Liver (tissue), 3 donors: ENCODE data around the gene CHAD.

Source experiments
- EGR1 ChIP-seq, 2 donors: IDR thresholded peaks; 2 replicates each; pipeline ENCODE4 v1.6.1; 2016 to 2018; ENCODE audit warnings: antibody characterized with exemption in 2 of 2, low read depth in 2 of 2
- FOXA1 ChIP-seq: IDR thresholded peaks from 2 replicates; pipeline ENCODE4 v1.6.1; 2016; ENCODE audit warnings: antibody characterized with exemption
- GABPA ChIP-seq, 2 donors: IDR thresholded peaks in 1 of 2; conservative IDR thresholded peaks in 1 of 2; 2 replicates each; pipeline ENCODE4 v1.6.1; 2016; ENCODE audit warnings: antibody characterized with exemption in 2 of 2, mild to moderate bottlenecking in 1 of 2, moderate library complexity in 1 of 2
- TF ChIP-seq, protein P1 (sequence below): IDR thresholded peaks from 2 replicates; pipeline ENCODE4 v1.6.1; 2016; ENCODE audit warnings: antibody characterized with exemption
- TF ChIP-seq, protein P2 (sequence below): fragments of 150-350 bp; IDR thresholded peaks from 2 replicates; pipeline ENCODE4 v1.5.1; 2017; ENCODE audit warnings: improper control_type of control experiment, low read depth, low read length; ENCODE audit not compliant: missing input control
- TF ChIP-seq, protein P3 (sequence below): IDR thresholded peaks from 2 replicates; pipeline ENCODE4 v1.6.1; 2016; ENCODE audit warnings: antibody characterized with exemption
- TF ChIP-seq, protein P4 (sequence below): IDR thresholded peaks from 2 replicates; pipeline ENCODE4 v1.6.1; 2016; ENCODE audit warnings: antibody characterized with exemption, mild to moderate bottlenecking
- donor health status: healthy.
- donor health status: healthy.

DNA sequence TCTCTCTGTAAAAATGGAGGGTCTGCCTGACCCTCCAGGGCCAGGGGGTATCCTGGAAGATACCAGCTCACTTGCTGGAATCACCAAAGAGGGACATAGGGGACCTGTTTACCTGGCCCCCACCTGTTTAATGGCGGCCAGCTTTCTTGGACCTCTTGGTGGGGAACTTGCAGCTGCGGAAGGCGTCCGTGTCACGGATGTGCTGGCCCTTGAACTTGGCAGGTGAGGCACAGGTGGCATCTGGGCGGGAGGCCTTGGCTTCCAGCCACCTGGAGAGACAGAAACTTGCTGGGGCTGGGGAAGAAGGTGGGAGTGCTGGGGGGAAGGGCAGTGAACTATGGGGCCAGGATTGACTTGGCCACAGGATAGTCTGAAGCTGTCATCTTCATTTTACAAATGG lies 3.5 kb downstream of the CHAD start:
- TF ChIP-seq, protein P1, sequence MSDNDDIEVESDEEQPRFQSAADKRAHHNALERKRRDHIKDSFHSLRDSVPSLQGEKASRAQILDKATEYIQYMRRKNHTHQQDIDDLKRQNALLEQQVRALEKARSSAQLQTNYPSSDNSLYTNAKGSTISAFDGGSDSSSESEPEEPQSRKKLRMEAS, result no peak
- TF ChIP-seq, protein P2, sequence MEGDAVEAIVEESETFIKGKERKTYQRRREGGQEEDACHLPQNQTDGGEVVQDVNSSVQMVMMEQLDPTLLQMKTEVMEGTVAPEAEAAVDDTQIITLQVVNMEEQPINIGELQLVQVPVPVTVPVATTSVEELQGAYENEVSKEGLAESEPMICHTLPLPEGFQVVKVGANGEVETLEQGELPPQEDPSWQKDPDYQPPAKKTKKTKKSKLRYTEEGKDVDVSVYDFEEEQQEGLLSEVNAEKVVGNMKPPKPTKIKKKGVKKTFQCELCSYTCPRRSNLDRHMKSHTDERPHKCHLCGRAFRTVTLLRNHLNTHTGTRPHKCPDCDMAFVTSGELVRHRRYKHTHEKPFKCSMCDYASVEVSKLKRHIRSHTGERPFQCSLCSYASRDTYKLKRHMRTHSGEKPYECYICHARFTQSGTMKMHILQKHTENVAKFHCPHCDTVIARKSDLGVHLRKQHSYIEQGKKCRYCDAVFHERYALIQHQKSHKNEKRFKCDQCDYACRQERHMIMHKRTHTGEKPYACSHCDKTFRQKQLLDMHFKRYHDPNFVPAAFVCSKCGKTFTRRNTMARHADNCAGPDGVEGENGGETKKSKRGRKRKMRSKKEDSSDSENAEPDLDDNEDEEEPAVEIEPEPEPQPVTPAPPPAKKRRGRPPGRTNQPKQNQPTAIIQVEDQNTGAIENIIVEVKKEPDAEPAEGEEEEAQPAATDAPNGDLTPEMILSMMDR, result no peak
- TF ChIP-seq, protein P3, sequence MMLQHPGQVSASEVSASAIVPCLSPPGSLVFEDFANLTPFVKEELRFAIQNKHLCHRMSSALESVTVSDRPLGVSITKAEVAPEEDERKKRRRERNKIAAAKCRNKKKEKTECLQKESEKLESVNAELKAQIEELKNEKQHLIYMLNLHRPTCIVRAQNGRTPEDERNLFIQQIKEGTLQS, result no peak
- TF ChIP-seq FOXA1 (no peak), EGR1 (IDR thresholded peaks at IDR 0.05; ENCODE audit: low read depth in 2 of 2) (no peak), GABPA (IDR thresholded peaks at IDR 0.05 in 1 of 2, conservative IDR thresholded peaks at IDR 0.05 in 1 of 2) (no peak)
- TF ChIP-seq, protein P4, sequence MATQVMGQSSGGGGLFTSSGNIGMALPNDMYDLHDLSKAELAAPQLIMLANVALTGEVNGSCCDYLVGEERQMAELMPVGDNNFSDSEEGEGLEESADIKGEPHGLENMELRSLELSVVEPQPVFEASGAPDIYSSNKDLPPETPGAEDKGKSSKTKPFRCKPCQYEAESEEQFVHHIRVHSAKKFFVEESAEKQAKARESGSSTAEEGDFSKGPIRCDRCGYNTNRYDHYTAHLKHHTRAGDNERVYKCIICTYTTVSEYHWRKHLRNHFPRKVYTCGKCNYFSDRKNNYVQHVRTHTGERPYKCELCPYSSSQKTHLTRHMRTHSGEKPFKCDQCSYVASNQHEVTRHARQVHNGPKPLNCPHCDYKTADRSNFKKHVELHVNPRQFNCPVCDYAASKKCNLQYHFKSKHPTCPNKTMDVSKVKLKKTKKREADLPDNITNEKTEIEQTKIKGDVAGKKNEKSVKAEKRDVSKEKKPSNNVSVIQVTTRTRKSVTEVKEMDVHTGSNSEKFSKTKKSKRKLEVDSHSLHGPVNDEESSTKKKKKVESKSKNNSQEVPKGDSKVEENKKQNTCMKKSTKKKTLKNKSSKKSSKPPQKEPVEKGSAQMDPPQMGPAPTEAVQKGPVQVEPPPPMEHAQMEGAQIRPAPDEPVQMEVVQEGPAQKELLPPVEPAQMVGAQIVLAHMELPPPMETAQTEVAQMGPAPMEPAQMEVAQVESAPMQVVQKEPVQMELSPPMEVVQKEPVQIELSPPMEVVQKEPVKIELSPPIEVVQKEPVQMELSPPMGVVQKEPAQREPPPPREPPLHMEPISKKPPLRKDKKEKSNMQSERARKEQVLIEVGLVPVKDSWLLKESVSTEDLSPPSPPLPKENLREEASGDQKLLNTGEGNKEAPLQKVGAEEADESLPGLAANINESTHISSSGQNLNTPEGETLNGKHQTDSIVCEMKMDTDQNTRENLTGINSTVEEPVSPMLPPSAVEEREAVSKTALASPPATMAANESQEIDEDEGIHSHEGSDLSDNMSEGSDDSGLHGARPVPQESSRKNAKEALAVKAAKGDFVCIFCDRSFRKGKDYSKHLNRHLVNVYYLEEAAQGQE, result no peak
